B cell (primary cell): Measurements from ENCODE around the gene MUC5AC. TPM values are rescaled to one million over a fixed set of nuclear protein-coding genes. Genes with fewer than 3 reads are reported as not detected.

Experiments used
- ATAC-seq: fragments of 200-7000 bp; cut with Tn5 transposase; one replicate; pipeline ENCODE4 v1.10.0; 2021; ENCODE audit warnings: low read depth, mild to moderate bottlenecking, moderate number of reproducible peaks, moderate library complexity
- CTCF ChIA-PET: fragments of 350-600 bp; sonication (Branson Sonifier 250); formaldehyde crosslinking; loops from one replicate; lab custom pipeline; 2021; ENCODE audit warnings: antibody characterized with exemption, inconsistent platforms; lab: Charles Lee
- POLR2A ChIA-PET: fragments of 350-600 bp; sonication (Branson Sonifier 250); formaldehyde crosslinking; loops from one replicate; lab custom pipeline; 2021; ENCODE audit warnings: antibody characterized with exemption; lab: Charles Lee
- DNase-seq: peaks from one replicate; pipeline ENCODE4 v3.0.0; 2013
- H2AFZ ChIP-seq: 2 replicates; pipeline ENCODE4 v1.6.1; 2012; ENCODE audit warnings: mild to moderate bottlenecking, low read depth, low read length; ENCODE audit not compliant: insufficient read depth, poor library complexity, severe bottlenecking
- H3K27ac ChIP-seq, 2 donors: 1 replicate in 1 of 2; 2 replicates in 1 of 2; pipeline ENCODE4 v1.5.1; 2012 to 2013; ENCODE audit warnings: low read length in 2 of 2, mild to moderate bottlenecking in 2 of 2, moderate library complexity in 1 of 2
- H3K27me3 ChIP-seq, 4 experiments: fragments of 200-600 bp in 1 of 4; sonication (generic) in 1 of 4; replicated peaks in 1 of 4; 1 replicate in 2 of 4; 2 replicates in 2 of 4; pipeline versions ENCODE4 v1.6.1 to v1.7.0; 2013 to 2016; ENCODE audit warnings: low read length in 3 of 4, mild to moderate bottlenecking in 2 of 4, mixed read lengths in 1 of 4, moderate library complexity in 1 of 4; ENCODE audit not compliant: insufficient read depth in 4 of 4, control insufficient read depth in 3 of 4; ENCODE audit errors: control extremely low read depth in 1 of 4
- H3K36me3 ChIP-seq, 2 experiments: replicated peaks in 1 of 2; 1 replicate in 1 of 2; 2 replicates in 1 of 2; pipeline versions ENCODE4 v1.6.1 to v1.7.1; 2013; ENCODE audit warnings: low read length in 1 of 2; ENCODE audit not compliant: insufficient read depth in 2 of 2, control insufficient read depth in 1 of 2; ENCODE audit errors: control extremely low read depth in 1 of 2, extremely low read depth in 1 of 2
- H3K4me1 ChIP-seq, 2 donors: fragments of 200-600 bp in 1 of 2; sonication (generic) in 1 of 2; 1 replicate in 1 of 2; 2 replicates in 1 of 2; pipeline versions ENCODE4 v1.5.1 to v1.6.1; 2013 to 2017; ENCODE audit warnings: low read length in 2 of 2; ENCODE audit not compliant: control insufficient read depth in 2 of 2, insufficient read depth in 2 of 2
- H3K4me2 ChIP-seq: replicated peaks from 2 replicates; pipeline ENCODE3; 2012; ENCODE audit warnings: mild to moderate bottlenecking, low read depth, low read length; ENCODE audit not compliant: poor library complexity, severe bottlenecking
- H3K4me3 ChIP-seq, 5 experiments: fragments of 200-600 bp in 1 of 5; sonication (generic) in 1 of 5; 1 replicate in 3 of 5; 2 replicates in 2 of 5; pipeline versions ENCODE4 v1.5.1 to v1.7.0; 2011 to 2016; ENCODE audit warnings: low read length in 4 of 5, mild to moderate bottlenecking in 4 of 5, low read depth in 2 of 5, control low read depth in 1 of 5, moderate library complexity in 1 of 5; ENCODE audit not compliant: insufficient read depth in 1 of 5; ENCODE audit errors: control extremely low read depth in 1 of 5, extremely low read depth in 1 of 5
- H3K79me2 ChIP-seq: fragments of 200-600 bp; sonication (generic); one replicate; pipeline ENCODE4 v1.6.0; 2016; ENCODE audit warnings: low read length; ENCODE audit not compliant: control insufficient read depth, insufficient read depth
- H3K9ac ChIP-seq: fragments of 200-600 bp; sonication (generic); 2 replicates; pipeline ENCODE4 v1.6.1; 2017; ENCODE audit warnings: mild to moderate bottlenecking, low read length, moderate library complexity
- H3K9me3 ChIP-seq, 3 donors: one replicate each; pipeline versions ENCODE4 v1.6.1 to v1.7.1; 2013; ENCODE audit warnings: low read length in 2 of 3; ENCODE audit not compliant: control insufficient read depth in 2 of 3, insufficient read depth in 1 of 3; ENCODE audit errors: control extremely low read depth in 1 of 3
- H4K20me1 ChIP-seq: 2 replicates; pipeline ENCODE4 v1.6.0; 2012; ENCODE audit warnings: mild to moderate bottlenecking, low read length; ENCODE audit not compliant: insufficient read depth, control insufficient read depth, poor library complexity, severe bottlenecking
- H3K27ac Mint-ChIP-seq: one replicate; pipeline ENCODE4 v1.8.0; 2021; ENCODE audit warnings: mixed read lengths
- H3K27me3 Mint-ChIP-seq: one replicate; pipeline ENCODE4 v1.8.0; 2021; ENCODE audit warnings: mixed read lengths
- H3K4me1 Mint-ChIP-seq: one replicate; pipeline ENCODE4 v1.8.0; 2021; ENCODE audit warnings: mixed read lengths
- H3K4me3 Mint-ChIP-seq: one replicate; pipeline ENCODE4 v1.8.0; 2021; ENCODE audit warnings: mixed read lengths
- H3K9me3 Mint-ChIP-seq: one replicate; pipeline ENCODE4 v1.8.0; 2022; ENCODE audit warnings: mixed read lengths; ENCODE audit not compliant: insufficient read depth
- CTCF ChIP-seq: fragments of 200-600 bp; IDR thresholded peaks from one replicate; pipeline ENCODE4 v1.8.0; 2022; ENCODE audit warnings: antibody characterized with exemption, mild to moderate bottlenecking
- EZH2 ChIP-seq: IDR thresholded peaks from 2 replicates; pipeline ENCODE4 v1.6.1; 2012; ENCODE audit warnings: borderline replicate concordance, low read depth, mild to moderate bottlenecking, moderate library complexity, low read length; ENCODE audit not compliant: insufficient read depth, poor library complexity, severe bottlenecking
- WGBS: methylation state at CpG from one replicate; pipeline ENCODE4 v1.1.5; 2013; ENCODE audit warnings: missing lambda C conversion rate; ENCODE audit not compliant: insufficient coverage; 5-methylcytosine and 5-hydroxymethylcytosine counted together
- intact Hi-C: fragments of 100-400 bp; cut with micrococcal nuclease; formaldehyde crosslinking; loops from one replicate; pipeline ENCODE4 v1.10.0; 2022
- polyA plus RNA-seq: library from polyadenylated mRNA; depleted of rRNA; stranded (reverse); fragments of >200 nt; gene quantifications from 2 replicates; pipeline ENCODE4 v1.2.3, GENCODE V29; 2012
- total RNA-seq, 2 donors: library from RNA; stranded (reverse); fragments of 120-200 nt in 1 of 2; gene quantifications; 1 replicate in 1 of 2; 2 replicates in 1 of 2; pipeline versions ENCODE4 v1.2.3 to v1.2.4, GENCODE V29; 2013 to 2022

Gene MUC5AC
- total and polyA plus RNA-seq, 2 donors (not counting 1 experiment from before 2014, with no cell fraction given): not detected

GRCh38 chr11:1203505-1204271, 45.9 kb downstream of the MUC5AC start:
- no peaks in the 10 kb centered on the region for H3K36me3 ChIP-seq
- H3K4me3 ChIP-seq: no peak overlapping the region
- no peak for DNase-seq
- ATAC-seq: no peak
- H3K79me2 ChIP-seq: no peaks in the 10 kb centered on the region
- Mint-ChIP-seq H3K27me3 (no peaks in the 10 kb centered on the region), H3K4me3 (no peak overlapping the region), H3K9me3 (no peaks in the 10 kb centered on the region), H3K4me1 (no peaks in the 10 kb centered on the region), H3K27ac (no peak overlapping the region)
- H3K9me3 ChIP-seq: peaks cover 0 to 5% (median 0%) of the 10 kb centered on the region in 3 donors
- no peaks in the 10 kb centered on the region for H4K20me1 ChIP-seq
- WGBS: 84% methylated on average over 26 of the region's 30 CpGs
- H3K27ac ChIP-seq: no peak overlapping the region
- peaks cover 0 to 6% of the 10 kb centered on the region in 2 donors for H3K4me1 ChIP-seq
- CTCF ChIA-PET: interaction anchor here (0.7 to 5.6 kb wide), 5 partner anchors 10 to 371 kb away, joined by 3 to 57 read pairs (median 4); no protein-coding TSS in a partner anchor
- TF ChIP-seq EZH2 (no peak), CTCF (no peak)
- POLR2A ChIA-PET: no interaction called here
- no peak overlapping the region for H3K9ac ChIP-seq
- no peak overlapping the region for H3K4me2 ChIP-seq
- H2AFZ ChIP-seq: no peak overlapping the region
- peaks cover 0 to 13% (median 0%) of the 10 kb centered on the region in 4 experiments for H3K27me3 ChIP-seq
- intact Hi-C loops: loop anchor here (2.0 to 5.0 kb wide), 2 partner anchors 184 to 425 kb away; partner anchors contain the start of genes BRSK2 and KRTAP5-5
